Natural killer cell (primary cell): Measurements from ENCODE around the gene DGKA. TPM values are rescaled to one million over a fixed set of nuclear protein-coding genes. Genes with fewer than 3 reads are reported as not detected.

Source experiments
- ATAC-seq, 3 donors: fragments of 150-1000 bp in 2 of 3; fragments of 200-7000 bp in 1 of 3; cut with Tn5 transposase; 1 replicate in 1 of 3; 2 replicates in 2 of 3; pipeline ENCODE4 v1.10.0; 2021; ENCODE audit warnings: mild to moderate bottlenecking in 2 of 3, moderate library complexity in 2 of 3
- DNase-seq, 2 donors: peaks; one replicate each; pipeline versions ENCODE4 v3.0.0 to v3.0.0-alpha.2; 2013 to 2021; ENCODE audit warnings: mixed read lengths in 1 of 2
- H3K27ac ChIP-seq: one replicate; pipeline ENCODE4 v1.5.1; 2013; ENCODE audit warnings: mild to moderate bottlenecking, low read length
- H3K27me3 ChIP-seq: one replicate; pipeline ENCODE4 v1.6.1; 2013; ENCODE audit warnings: low read length; ENCODE audit not compliant: control insufficient read depth, insufficient read depth
- H3K36me3 ChIP-seq: one replicate; pipeline ENCODE4 v1.6.1; 2013; ENCODE audit warnings: low read length; ENCODE audit not compliant: control insufficient read depth, insufficient read depth
- H3K4me1 ChIP-seq: one replicate; pipeline ENCODE4 v1.6.1; 2013; ENCODE audit warnings: low read length; ENCODE audit not compliant: control insufficient read depth, insufficient read depth
- H3K4me3 ChIP-seq: one replicate; pipeline ENCODE4 v1.5.1; 2013; ENCODE audit warnings: low read length
- H3K9me3 ChIP-seq: one replicate; pipeline ENCODE4 v1.6.1; 2013; ENCODE audit warnings: low read length; ENCODE audit not compliant: control insufficient read depth, insufficient read depth
- H3K27ac Mint-ChIP-seq, 2 donors: one replicate each; pipeline ENCODE4 v1.8.0; 2022; ENCODE audit warnings: mild to moderate bottlenecking in 2 of 2, mixed read lengths in 2 of 2, moderate library complexity in 1 of 2
- H3K27me3 Mint-ChIP-seq, 2 donors: one replicate each; pipeline ENCODE4 v1.8.0; 2022; ENCODE audit warnings: low read depth in 2 of 2, mixed read lengths in 2 of 2
- H3K36me3 Mint-ChIP-seq: one replicate; pipeline ENCODE4 v1.8.0; 2022; ENCODE audit warnings: mixed read lengths
- H3K4me1 Mint-ChIP-seq, 2 donors: one replicate each; pipeline ENCODE4 v1.8.0; 2022; ENCODE audit warnings: mixed read lengths in 2 of 2
- H3K4me3 Mint-ChIP-seq: one replicate; pipeline ENCODE4 v1.8.0; 2022; ENCODE audit warnings: mild to moderate bottlenecking, moderate library complexity, mixed read lengths
- H3K9me3 Mint-ChIP-seq, 2 donors: one replicate each; pipeline ENCODE4 v1.8.0; 2022; ENCODE audit warnings: mixed read lengths in 2 of 2
- WGBS: methylation state at CpG from one replicate; pipeline ENCODE4 v1.1.7; 2013; ENCODE audit warnings: missing lambda C conversion rate; ENCODE audit not compliant: insufficient coverage; 5-methylcytosine and 5-hydroxymethylcytosine counted together
- intact Hi-C: fragments of 100-400 bp; cut with micrococcal nuclease; formaldehyde crosslinking; loops from one replicate; pipeline ENCODE4 v1.14.2; 2022
- total RNA-seq, 4 donors: library from RNA; stranded (reverse); fragments of 120-200 nt in 1 of 4; gene quantifications; one replicate each; pipeline versions ENCODE4 v1.2.3 to v1.2.4, GENCODE V29; 2013 to 2022
- TF ChIP-seq, protein P1 (sequence below): fragments of 200-600 bp; IDR thresholded peaks from one replicate; pipeline ENCODE4 v1.8.0; 2022; ENCODE audit warnings: antibody characterized with exemption

DGKA gene
- total RNA-seq, 3 donors from 2014 or later (not counting 1 experiment from before 2014, with no cell fraction given) = 137 to 145 (median 142) TPM

DNA sequence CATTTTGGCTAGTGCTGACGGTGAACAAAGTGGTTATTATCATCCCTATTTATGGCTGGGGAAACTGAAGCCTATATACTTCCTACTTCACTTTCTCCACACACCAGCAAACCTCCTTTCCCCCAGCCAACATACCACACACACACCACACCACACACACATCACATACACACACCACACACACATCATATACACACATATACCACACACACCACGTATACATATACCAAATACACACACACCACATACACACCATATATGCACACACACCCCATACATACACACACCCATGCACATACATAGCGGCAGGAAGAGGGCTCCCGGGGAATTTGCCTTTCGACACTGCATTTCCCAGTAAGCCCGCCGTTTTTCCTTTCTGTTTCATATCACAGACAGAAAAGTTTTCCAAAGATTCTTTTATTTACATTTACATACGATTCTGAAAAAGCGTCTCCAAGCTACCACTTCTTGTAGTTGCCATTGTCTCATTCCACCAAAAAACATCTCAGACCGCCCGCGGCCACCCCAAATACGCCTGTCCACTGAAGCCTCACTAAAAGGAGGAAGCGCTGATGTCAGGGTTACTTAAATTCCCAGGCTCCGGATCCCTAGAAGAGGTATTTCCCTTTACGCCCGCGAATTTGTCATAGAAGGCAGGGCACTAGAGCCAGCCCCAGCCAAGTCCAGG lies 42.1 kb downstream of the DGKA start:
- Histone ChIP-seq H3K27ac (peak overlapping the region; percentile 84), H3K36me3 (no peaks in the 10 kb centered on the region), H3K9me3 (no peaks in the 10 kb centered on the region), H3K27me3 (no peaks in the 10 kb centered on the region), H3K4me3 (peak overlapping the region; percentile 73), H3K4me1 (peaks cover 14% of the 10 kb centered on the region)
- H3K4me3 Mint-ChIP-seq = no peak overlapping the region
- H3K36me3 Mint-ChIP-seq = no peaks in the 10 kb centered on the region
- no peaks in the 10 kb centered on the region for H3K27me3 Mint-ChIP-seq
- DNase-seq (peak in 1 of 2 donors; percentile 61), ATAC-seq (no peak)
- TF ChIP-seq, protein P1, sequence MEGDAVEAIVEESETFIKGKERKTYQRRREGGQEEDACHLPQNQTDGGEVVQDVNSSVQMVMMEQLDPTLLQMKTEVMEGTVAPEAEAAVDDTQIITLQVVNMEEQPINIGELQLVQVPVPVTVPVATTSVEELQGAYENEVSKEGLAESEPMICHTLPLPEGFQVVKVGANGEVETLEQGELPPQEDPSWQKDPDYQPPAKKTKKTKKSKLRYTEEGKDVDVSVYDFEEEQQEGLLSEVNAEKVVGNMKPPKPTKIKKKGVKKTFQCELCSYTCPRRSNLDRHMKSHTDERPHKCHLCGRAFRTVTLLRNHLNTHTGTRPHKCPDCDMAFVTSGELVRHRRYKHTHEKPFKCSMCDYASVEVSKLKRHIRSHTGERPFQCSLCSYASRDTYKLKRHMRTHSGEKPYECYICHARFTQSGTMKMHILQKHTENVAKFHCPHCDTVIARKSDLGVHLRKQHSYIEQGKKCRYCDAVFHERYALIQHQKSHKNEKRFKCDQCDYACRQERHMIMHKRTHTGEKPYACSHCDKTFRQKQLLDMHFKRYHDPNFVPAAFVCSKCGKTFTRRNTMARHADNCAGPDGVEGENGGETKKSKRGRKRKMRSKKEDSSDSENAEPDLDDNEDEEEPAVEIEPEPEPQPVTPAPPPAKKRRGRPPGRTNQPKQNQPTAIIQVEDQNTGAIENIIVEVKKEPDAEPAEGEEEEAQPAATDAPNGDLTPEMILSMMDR = no peak
- H3K27ac Mint-ChIP-seq = no peak overlapping the region
- intact Hi-C loops = loop anchor here (1.0 to 5.0 kb wide), 6 partner anchors 46 to 249 kb away; partner anchors contain the start of genes NABP2, ORMDL2, PA2G4 and PYM1
- peaks cover 22% of the 10 kb centered on the region in 2 donors for H3K4me1 Mint-ChIP-seq
- under 1% methylated on average over 18 of the region's 18 CpGs for WGBS
- no peaks in the 10 kb centered on the region for H3K9me3 Mint-ChIP-seq

DNA sequence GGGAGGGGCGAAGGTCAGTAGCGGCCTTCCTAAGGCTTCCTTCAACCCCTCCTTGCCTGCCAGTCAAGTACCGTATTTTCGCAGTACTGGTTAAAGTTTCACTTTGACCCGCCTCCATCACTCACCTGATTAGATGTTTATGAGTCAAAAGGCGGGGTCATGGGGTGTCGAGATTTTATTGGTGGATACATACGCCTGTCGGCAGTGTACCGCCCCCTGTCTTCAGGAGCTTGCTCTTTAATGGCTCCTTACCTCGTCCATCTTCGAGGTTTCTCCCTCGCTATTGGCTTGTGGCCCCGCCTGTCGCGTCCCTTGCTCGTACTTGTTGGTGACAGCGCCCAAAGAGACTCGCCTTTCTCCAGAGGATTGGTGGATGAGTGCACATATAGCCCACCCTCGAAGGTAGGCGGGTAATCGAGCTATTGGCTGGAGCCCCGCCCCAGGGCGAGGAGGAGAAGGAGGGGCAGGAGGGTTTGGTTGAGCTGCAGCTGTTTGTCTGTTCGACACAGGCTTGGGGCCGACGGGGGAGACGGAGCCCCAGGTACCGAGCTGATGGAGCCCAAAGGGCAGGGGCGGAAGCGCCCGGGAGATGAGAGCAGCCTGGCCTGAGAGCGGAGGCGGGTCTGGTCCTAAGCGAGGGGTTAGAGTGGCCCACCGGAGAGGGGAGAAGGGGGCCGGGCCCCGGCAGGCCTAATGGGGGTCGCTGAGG lies 42.8 kb downstream of the DGKA start, which contains the start of gene RAB5B:
RAB5B (plus strand) TSS at position 480 of the 709 bp plus-strand sequence. CDS start 12,883 bp downstream, outside the sequence.
- Histone ChIP-seq H3K27me3 (no peaks in the 10 kb centered on the region), H3K9me3 (no peaks in the 10 kb centered on the region), H3K27ac (peak within 1 kb of the TSS; percentile 84), H3K4me3 (peak within 1 kb of the TSS; percentile 83), H3K4me1 (peaks cover 14% of the 10 kb centered on the region), H3K36me3 (peaks cover 2% of the 10 kb centered on the region)
- intact Hi-C loops = loop anchor here (1.0 to 5.0 kb wide), 6 partner anchors 47 to 249 kb away; partner anchors contain the start of genes NABP2, ORMDL2, PA2G4 and PYM1
- no peak within 1 kb of the TSS for H3K4me3 Mint-ChIP-seq
- no peaks in the 10 kb centered on the region for H3K9me3 Mint-ChIP-seq
- no peaks in the 10 kb centered on the region for H3K36me3 Mint-ChIP-seq
- H3K27ac Mint-ChIP-seq = no peak within 1 kb of the TSS
- WGBS = 0% methylated on average over 39 of the region's 39 CpGs
- DNase-seq (peak; percentile 93 to 99), ATAC-seq (peak; percentile 85 to 95 (median 85))
- TF ChIP-seq, protein P1 = no peak
- H3K4me1 Mint-ChIP-seq = peaks cover 18 to 24% of the 10 kb centered on the region in 2 donors
- H3K27me3 Mint-ChIP-seq = no peaks in the 10 kb centered on the region

DNA sequence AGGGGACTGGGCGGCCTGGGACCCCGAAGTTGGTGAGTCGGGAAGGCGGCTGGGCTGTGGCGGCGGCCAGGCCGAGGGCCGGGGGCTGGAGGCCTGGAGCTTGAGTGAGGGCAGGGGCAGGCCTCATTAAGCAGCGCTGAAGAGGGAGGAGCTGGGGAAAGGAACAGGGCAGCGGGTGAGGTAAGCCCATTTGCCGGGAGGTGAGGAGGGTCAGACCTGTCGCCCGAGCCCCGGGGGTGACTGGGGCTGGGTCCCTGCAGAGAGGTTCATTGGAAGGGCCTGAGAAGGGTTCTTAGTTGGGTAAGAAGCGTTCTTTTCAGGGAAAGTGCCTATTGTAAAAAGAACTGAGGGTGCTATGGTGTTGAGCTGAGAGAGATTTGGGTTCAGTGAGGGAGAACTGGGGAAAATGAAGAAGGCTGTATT lies 43.4 kb downstream of the DGKA start:
- Mint-ChIP-seq H3K9me3 (no peaks in the 10 kb centered on the region), H3K27me3 (no peaks in the 10 kb centered on the region), H3K4me1 (peaks cover 21 to 29% of the 10 kb centered on the region in 2 donors), H3K36me3 (no peaks in the 10 kb centered on the region), H3K4me3 (no peak overlapping the region), H3K27ac (no peak overlapping the region)
- Histone ChIP-seq H3K27me3 (no peaks in the 10 kb centered on the region), H3K36me3 (peaks cover 5% of the 10 kb centered on the region), H3K9me3 (no peaks in the 10 kb centered on the region), H3K4me1 (peaks cover 14% of the 10 kb centered on the region), H3K27ac (peak overlapping the region; percentile 84), H3K4me3 (peak overlapping the region; percentile 83)
- TF ChIP-seq, protein P1 = no peak
- under 1% methylated on average over 15 of the region's 15 CpGs for WGBS
- DNase-seq (peak in 1 of 2 donors; percentile 55), ATAC-seq (peak; percentile 6 to 25 (median 6))
- intact Hi-C loops = loop anchor here (5.0 kb wide), 1 partner anchor 248 kb away; the partner anchor contains the start of genes NABP2 and RNF41
